Middle frontal gyrus (tissue), 1 donor: Measurements from ENCODE around the gene MTA1.
A peak's percentile ranks its signal among the peaks of the same experiment; 100 is the strongest.

Experiments used
- DNase-seq: peaks from one replicate; pipeline ENCODE4 v3.0.0-alpha.2; 2015; ENCODE audit warnings: low spot score; ENCODE audit errors: extremely low spot score

The MTA1 gene

GRCh38 chr14:105401699-105402098, 17.9 kb upstream of the MTA1 start:
- no peak for DNase-seq

- DNase-seq = no peak
Measured at GRCh38 chr14:105408592-105408991, 11.0 kb upstream of the MTA1 start.

GRCh38 chr14:105409364-105409763, 10.3 kb upstream of the MTA1 start:
- no peak for DNase-seq

GRCh38 chr14:105410642-105411016, 9.0 kb upstream of the MTA1 start:
- DNase-seq = no peak

- no peak for DNase-seq
Measured at GRCh38 chr14:105411017-105411941, 8.3 kb upstream of the MTA1 start.

GRCh38 chr14:105411985-105412770, 7.4 kb upstream of the MTA1 start:
- no peak for DNase-seq

- DNase-seq = no peak
Measured at GRCh38 chr14:105412771-105413543, 6.7 kb upstream of the MTA1 start.

GRCh38 chr14:105413544-105413886, 6.1 kb upstream of the MTA1 start:
- no peak for DNase-seq

- peak; percentile 69 for DNase-seq
Measured at GRCh38 chr14:105414456-105415371, 4.9 kb upstream of the MTA1 start.

- no peak for DNase-seq
Measured at GRCh38 chr14:105415481-105416428, 3.9 kb upstream of the MTA1 start.

- DNase-seq = no peak
Measured at GRCh38 chr14:105416671-105417070, 3.0 kb upstream of the MTA1 start.

GRCh38 chr14:105417690-105418121, 1.9 kb upstream of the MTA1 start:
- no peak for DNase-seq

GRCh38 chr14:105418269-105419194, 1.1 kb upstream of the MTA1 start:
- no peak for DNase-seq

- DNase-seq = no peak
Measured at GRCh38 chr14:105420101-105420973, 710 bp downstream of the MTA1 start.

- DNase-seq = no peak
Measured at GRCh38 chr14:105420974-105421674, 1.5 kb downstream of the MTA1 start.

- DNase-seq = no peak
Measured at GRCh38 chr14:105421723-105422615, 2.3 kb downstream of the MTA1 start.
